K562 (cell line): ENCODE data around the gene PKD1L1. TPM values are rescaled to one million over a fixed set of nuclear protein-coding genes. Genes with fewer than 3 reads are reported as not detected.

ENCODE experiments used
- ATAC-seq: fragments of 200-7000 bp; cut with Tn5 transposase; 3 replicates; pipeline ENCODE4 v1.9.1; 2020; ENCODE audit warnings: moderate library complexity
- BruUV-seq: library from RNA; stranded (reverse); fragments of 400-500 nt; replicated peaks from 2 replicates; lab custom pipeline; 2021; lab: Mats Ljungman, UMichigan
- CTCF ChIA-PET: fragments of 300-600 bp; formaldehyde crosslinking; extraction: SDS; loops from one replicate; lab custom pipeline; 2021; ENCODE audit warnings: low intra/inter-chr PET ratio; lab: Yijun Ruan, JAX
- POLR2A ChIA-PET: fragments of 300-600, 350-650 bp; sonication (Branson Sonifier 250); formaldehyde crosslinking; extraction: SDS; loops from one replicate; lab custom pipeline; 2021; ENCODE audit warnings: antibody characterized with exemption, inconsistent platforms; lab: Yijun Ruan, JAX
- DNase-seq, 4 experiments: peaks; one replicate each; pipeline versions ENCODE4 v3.0.0 to v3.0.0-alpha.2; 2011 to 2018; ENCODE audit warnings: low spot score in 3 of 4, mixed read lengths in 3 of 4; ENCODE audit errors: extremely low read depth in 1 of 4
- FAIRE-seq: peaks from 2 replicates; lab custom pipeline; 2011; peaks lifted over from hg19 to GRCh38; lab: Jason Lieb, UNC
- H2AFZ ChIP-seq: 2 replicates; pipeline ENCODE4 v1.6.0; 2011; ENCODE audit warnings: low read depth, low read length, control low read depth, inconsistent platforms
- H3K27ac ChIP-seq: fragments of 200-600 bp; 3 replicates; pipeline ENCODE4 v1.8.0; 2011; ENCODE audit warnings: low read depth, mild to moderate bottlenecking, control low read depth, inconsistent platforms, low read length, moderate library complexity, mixed read lengths; ENCODE audit errors: extremely low read depth
- H3K27me3 ChIP-seq, 2 experiments: fragments of 300-600 bp in 1 of 2; 2 replicates in 1 of 2; 3 replicates in 1 of 2; pipeline versions ENCODE4 v1.6.0 to v1.8.0; 2011; ENCODE audit warnings: inconsistent platforms in 2 of 2, low read length in 2 of 2, mild to moderate bottlenecking in 1 of 2, mixed read lengths in 1 of 2, moderate library complexity in 1 of 2; ENCODE audit not compliant: control insufficient read depth in 2 of 2, insufficient read depth in 2 of 2
- H3K36me3 ChIP-seq: fragments of 300-600 bp; 3 replicates; pipeline ENCODE4 v1.8.0; 2011; ENCODE audit warnings: mild to moderate bottlenecking, low read length, inconsistent platforms; ENCODE audit not compliant: control insufficient read depth, insufficient read depth
- H3K4me1 ChIP-seq, 2 experiments: fragments of 200-600 bp in 1 of 2; replicated peaks in 1 of 2; 2 replicates in 1 of 2; 3 replicates in 1 of 2; pipeline versions ENCODE4 v1.5.1 to v1.8.0; 2011; ENCODE audit warnings: inconsistent platforms in 2 of 2, low read length in 2 of 2, mild to moderate bottlenecking in 1 of 2, mixed read lengths in 1 of 2, moderate library complexity in 1 of 2; ENCODE audit not compliant: control insufficient read depth in 2 of 2, insufficient read depth in 2 of 2
- H3K4me2 ChIP-seq: 2 replicates; pipeline ENCODE4 v1.6.1; 2011; ENCODE audit warnings: low read length, control low read depth, inconsistent platforms, mixed read lengths; ENCODE audit not compliant: insufficient read depth
- H3K4me3 ChIP-seq: fragments of 200-600 bp; sonication (generic), shearing (Covaris generic); 2 replicates; pipeline ENCODE4 v1.5.1; 2016; ENCODE audit warnings: control low read depth, inconsistent platforms
- H3K79me2 ChIP-seq: fragments of 200-600 bp; 3 replicates; pipeline ENCODE4 v1.8.0; 2011; ENCODE audit warnings: low read length, inconsistent platforms; ENCODE audit not compliant: control insufficient read depth, insufficient read depth
- H3K9ac ChIP-seq, 2 experiments: 2 replicates each; pipeline versions ENCODE4 v1.6.0 to v1.6.1; 2011; ENCODE audit warnings: low read depth in 2 of 2, low read length in 2 of 2, control low read depth in 1 of 2, inconsistent platforms in 1 of 2, mild to moderate bottlenecking in 1 of 2, mixed read lengths in 1 of 2; ENCODE audit not compliant: insufficient read depth in 1 of 2
- H3K9me1 ChIP-seq: one replicate; pipeline ENCODE4 v1.6.0; 2011; ENCODE audit warnings: inconsistent platforms, mild to moderate bottlenecking, low read length, moderate library complexity; ENCODE audit not compliant: control insufficient read depth, insufficient read depth
- H3K9me3 ChIP-seq: replicated peaks from 2 replicates; pipeline ENCODE4 v1.5.1; 2011; ENCODE audit warnings: low read depth, low read length, inconsistent platforms; ENCODE audit not compliant: control insufficient read depth, insufficient read depth
- H4K20me1 ChIP-seq: replicated peaks from 2 replicates; pipeline ENCODE4 v1.6.1; 2011; ENCODE audit warnings: low read length, inconsistent platforms, mixed read lengths; ENCODE audit not compliant: control insufficient read depth, insufficient read depth
- CBX3 ChIP-seq, 2 experiments: IDR thresholded peaks; 1 replicate in 1 of 2; 2 replicates in 1 of 2; pipeline ENCODE4 v1.6.1; 2012; ENCODE audit warnings: inconsistent platforms in 2 of 2, low read length in 2 of 2, borderline replicate concordance in 1 of 2, control low read depth in 1 of 2
- CXXC5 ChIP-seq: fragments of 250-450 bp; sonication (Bioruptor Pico); IDR thresholded peaks from 2 replicates; pipeline ENCODE4 v1.8.0; 2022; ENCODE audit warnings: inconsistent platforms, mild to moderate bottlenecking, moderate library complexity
- FOXK2 ChIP-seq, 2 experiments: fragments of 450-650 bp; IDR thresholded peaks in 1 of 2; conservative IDR thresholded peaks in 1 of 2; 2 replicates each; pipeline ENCODE4 v1.6.1; 2016; ENCODE audit warnings: low read depth in 2 of 2, mild to moderate bottlenecking in 1 of 2
- MXI1 ChIP-seq: IDR thresholded peaks from 2 replicates; pipeline ENCODE4 v1.6.1; 2011; ENCODE audit warnings: low read depth, mild to moderate bottlenecking, improper control_type of control experiment, low read length
- NFIX ChIP-seq: fragments of 250-450 bp; sonication (Bioruptor Pico); IDR thresholded peaks from 2 replicates; pipeline ENCODE4 v1.4.0; 2020; ENCODE audit warnings: low read depth, mild to moderate bottlenecking, moderate library complexity
- TCF7 ChIP-seq: sonication (generic); IDR thresholded peaks from 2 replicates; pipeline ENCODE4 v1.6.1; 2016; ENCODE audit warnings: antibody characterized with exemption, borderline replicate concordance
- ZEB2 ChIP-seq: fragments of 450-650 bp; IDR thresholded peaks from 2 replicates; pipeline ENCODE4 v1.6.1; 2016
- ZNF408 ChIP-seq: fragments of 250-450 bp; sonication (Bioruptor Pico); IDR thresholded peaks from 2 replicates; pipeline ENCODE4 v1.4.0; 2020; ENCODE audit warnings: low read depth, mild to moderate bottlenecking, moderate library complexity
- ZNF583 ChIP-seq: fragments of 250-450 bp; sonication (Bioruptor Pico); IDR thresholded peaks from 2 replicates; pipeline ENCODE4 v1.4.0; 2020
- WGBS: fragments of 100-300 bp; shearing (Covaris generic); methylation state at CpG from one replicate; pipeline ENCODE4 v1.1.6; 2016; ENCODE audit warnings: low coverage, mixed read lengths; ENCODE audit not compliant: insufficient coverage; ENCODE audit errors: missing lambda C conversion rate; 5-methylcytosine and 5-hydroxymethylcytosine counted together
- in situ Hi-C: fragments of 300-500 bp; cut with MboI; formaldehyde crosslinking; loops from 4 replicates; pipeline ENCODE4 v1.15.0; 2018; ENCODE audit warnings: inconsistent platforms, mixed read lengths
- intact Hi-C: fragments of 100-400 bp; cut with micrococcal nuclease; formaldehyde crosslinking; loops from 2 replicates; pipeline ENCODE4 v1.14.2; 2022
- polyA plus RNA-seq, 8 experiments: library from polyadenylated mRNA; depleted of rRNA in 4 of 8; stranded (reverse) in 5 of 8; unstranded in 3 of 8; fragments of >200 nt; fragmentation: Nextera tagmentation in 2 of 8; fragmentation: Illumina TruSeq in 1 of 8; extraction: Ambion mirVana in 2 of 8; extraction: Trizol in 1 of 8; gene quantifications; 2 replicates each; pipeline versions ENCODE4 v1.2.1 to v1.2.3, GENCODE V29; 2011 to 2014; ENCODE audit warnings: inconsistent platforms in 1 of 8, missing spikeins in 1 of 8
- total RNA-seq, 7 experiments: library from RNA; depleted of rRNA in 6 of 7; stranded (reverse); fragments of >200 nt in 6 of 7; fragmentation: Illumina TruSeq in 2 of 7; extraction: Trizol in 2 of 7; gene quantifications; 2 replicates each; pipeline versions ENCODE4 v1.2.1 to v1.2.3, GENCODE V29; 2011 to 2021; ENCODE audit warnings: low replicate concordance in 1 of 7

The PKD1L1 gene
- total and polyA plus RNA-seq, 9 of the 15 experiments (the other 6 are each of a cell fraction or from before 2014, with no cell fraction given): 0.01 to 0.02 TPM; not detected in 7

DNA sequence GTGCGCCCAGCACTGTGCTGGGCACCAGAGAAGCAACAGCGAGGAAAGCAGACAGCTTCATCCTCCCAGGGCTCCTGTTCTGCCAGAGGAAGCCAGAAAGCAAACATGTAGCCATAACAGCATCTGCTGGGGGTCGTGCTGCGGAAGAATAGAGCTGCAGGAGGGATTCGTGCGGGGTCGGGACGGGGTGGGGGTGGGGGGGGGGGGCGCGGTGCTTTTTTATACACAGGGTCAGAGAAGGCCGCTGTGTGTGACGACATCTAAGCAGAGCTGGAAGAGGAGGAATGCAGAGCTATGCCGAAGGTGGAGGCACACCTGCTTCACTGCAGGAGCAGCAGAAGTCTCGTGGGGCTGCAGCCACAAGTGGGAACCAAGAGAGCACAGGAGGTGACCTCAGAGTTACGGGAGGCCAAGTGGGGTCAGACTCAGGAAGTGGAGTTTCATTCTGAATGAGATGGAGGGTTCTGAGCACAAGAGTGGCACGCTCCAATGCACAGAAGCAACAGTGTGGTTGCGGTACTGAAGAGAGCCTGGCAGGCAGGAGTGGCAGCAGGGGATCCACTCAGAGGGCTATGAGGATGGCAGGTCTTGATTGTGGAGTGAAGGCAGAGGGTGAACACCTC, 11.1 kb downstream of the PKD1L1 start:
- in situ Hi-C loops (no loop called here), intact Hi-C loops (no loop called here)
- WGBS: 2% methylated on average over 12 of the region's 17 CpGs
- no TSS peak for BruUV-seq
- no peaks in the 10 kb centered on the region; a peak in 1 of 5 replicates for H3K4me1 ChIP-seq
- peaks cover 9 to 44% of the 10 kb centered on the region in 2 experiments; a peak in 4 of 5 replicates for H3K27me3 ChIP-seq
- no peak overlapping the region for H3K9ac ChIP-seq
- CTCF ChIA-PET: no interaction called here
- FAIRE-seq (no peak), ATAC-seq (no peak), DNase-seq (no peak)
- POLR2A ChIA-PET: no interaction called here
- H3K27ac ChIP-seq: no peak overlapping the region
- H3K9me3 ChIP-seq: no peaks in the 10 kb centered on the region
- no peak overlapping the region for H3K4me2 ChIP-seq
- no peak overlapping the region for H2AFZ ChIP-seq
- no peaks in the 10 kb centered on the region for H3K79me2 ChIP-seq
- no peaks in the 10 kb centered on the region; the same call in 1 of the 2 replicates for H4K20me1 ChIP-seq
- no peaks in the 10 kb centered on the region for H3K36me3 ChIP-seq
- TF ChIP-seq CXXC5 (no peak), ZNF583 (CRISPR knock-in tag) (no peak), FOXK2 (conservative IDR thresholded peaks at IDR 0.05 in 1 of 2, IDR thresholded peaks at IDR 0.05 in 1 of 2; ENCODE audit: low read depth in 2 of 2) (no peak)
- TF ChIP-seq, all 486 proteins: peak for 0
- Histone ChIP-seq H3K9me1 (no peaks in the 10 kb centered on the region), H3K4me3 (no peak overlapping the region)

DNA sequence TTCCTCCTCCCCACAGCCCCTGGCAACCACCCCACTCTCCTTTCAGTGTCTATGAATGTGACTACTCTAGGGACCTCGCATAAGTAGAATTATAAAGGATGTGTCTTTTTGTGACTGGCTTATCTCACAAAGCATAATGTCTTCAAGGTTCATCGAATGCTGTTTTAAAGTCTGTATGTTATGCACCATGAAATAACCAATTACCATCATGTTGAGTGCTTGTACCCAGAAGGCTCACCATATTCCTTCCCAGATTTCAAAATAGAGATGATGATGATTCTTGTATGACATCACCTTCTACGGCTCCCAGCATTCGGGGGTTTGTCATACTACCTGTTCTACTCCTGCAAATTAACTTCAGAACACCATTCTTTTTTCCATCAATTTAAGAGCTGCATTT, 11.9 kb downstream of the PKD1L1 start:
- H3K9me1 ChIP-seq: no peaks in the 10 kb centered on the region
- no peaks in the 10 kb centered on the region for H3K36me3 ChIP-seq
- 5% methylated on average over 4 of the region's 4 CpGs for WGBS
- ATAC-seq (no peak), DNase-seq (no peak), FAIRE-seq (no peak)
- H3K4me3 ChIP-seq: no peak overlapping the region
- H3K27ac ChIP-seq: no peak overlapping the region
- no peaks in the 10 kb centered on the region for H3K9me3 ChIP-seq
- no peak overlapping the region for H3K9ac ChIP-seq
- H4K20me1 ChIP-seq: no peaks in the 10 kb centered on the region; the same call in 1 of the 2 replicates
- TF ChIP-seq NFIX (CRISPR knock-in tag): no peak
- no peak for TF ChIP-seq TCF7
- TF ChIP-seq ZNF408 (CRISPR knock-in tag): no peak
- no peak for TF ChIP-seq ZEB2
- no peak for TF ChIP-seq MXI1
- TF ChIP-seq CBX3 (IDR thresholded peaks at IDR 0.05; ENCODE audit: borderline replicate concordance in 1 of 2, low read length in 2 of 2): no peak
- no TSS peak for BruUV-seq
- ChIA-PET CTCF (no interaction called here), POLR2A (no interaction called here)
- H3K4me1 ChIP-seq: no peaks in the 10 kb centered on the region
- intact Hi-C loops (no loop called here), in situ Hi-C loops (no loop called here)
- H3K27me3 ChIP-seq: peaks cover 9 to 51% of the 10 kb centered on the region in 2 experiments; a peak in 4 of 5 replicates
- no peak overlapping the region for H3K4me2 ChIP-seq
- no peaks in the 10 kb centered on the region for H3K79me2 ChIP-seq
- no peak overlapping the region for H2AFZ ChIP-seq
